ENCODE measurements around the gene ACY1. TPM values are rescaled to one million over a fixed set of nuclear protein-coding genes. Genes with fewer than 3 reads are reported as not detected.

Gene ACY1
- total and polyA plus RNA-seq, 2 donors (not counting 3 experiments of a cell fraction or from before 2014, with no cell fraction given), result 13.4 to 32.9 TPM

GRCh38 chr3:51937611-51938450 is 45.5 kb upstream of the ACY1 start:
- FAIRE-seq, result no peak
- ChIA-PET CTCF (no interaction called here), POLR2A (interaction anchor here (0.6 kb wide), 1 partner anchor 407 kb away, joined by 4 read pairs; no protein-coding TSS in a partner anchor)
- DNase-seq (ENCODE audit: low read depth, low spot score), result no peak
- Histone ChIP-seq H3K27ac (ENCODE audit: insufficient read depth, low read depth, low read length) (no peak overlapping the region), H2AFZ (ENCODE audit: low read depth, low read length) (no peak overlapping the region), H3K9ac (replicated peaks; ENCODE audit: extremely low read depth, insufficient read depth, low read length) (no peak overlapping the region), H4K20me1 (replicated peaks; ENCODE audit: control insufficient read depth, extremely low read depth, insufficient read depth, low read length) (no peaks in the 10 kb centered on the region), H3K4me1 (ENCODE audit: control insufficient read depth, extremely low read depth, insufficient read depth, low read length) (peaks cover 17% of the 10 kb centered on the region), H3K36me3 (ENCODE audit: control insufficient read depth in 2 of 2, extremely low read depth in 1 of 2, insufficient read depth in 2 of 2, low read length in 2 of 2) (peaks cover 0 to 38% of the 10 kb centered on the region in 2 experiments), H3K27me3 (ENCODE audit: control insufficient read depth in 2 of 2, insufficient read depth in 2 of 2, low read length in 2 of 2) (no peaks in the 10 kb centered on the region), H3K4me3 (replicated peaks in 1 of 3; ENCODE audit: insufficient read depth in 1 of 3, low read depth in 1 of 3, low read length in 3 of 3) (no peak overlapping the region), H3K9me1 (replicated peaks; ENCODE audit: control insufficient read depth, extremely low read depth, insufficient read depth, low read length) (no peaks in the 10 kb centered on the region), H3K79me2 (ENCODE audit: control insufficient read depth, insufficient read depth, low read length) (peaks cover 16% of the 10 kb centered on the region), H3K9me3 (replicated peaks; ENCODE audit: control insufficient read depth, insufficient read depth, low read length) (no peaks in the 10 kb centered on the region), H3K4me2 (ENCODE audit: insufficient read depth, low read length) (no peak overlapping the region)
- TF ChIP-seq POLR2A (IDR thresholded peaks at IDR 0.05; ENCODE audit: low read depth, low read length) (no peak), MYC (IDR thresholded peaks at IDR 0.05; ENCODE audit: low read depth, low read length) (no peak), CTCF (IDR thresholded peaks at IDR 0.05; ENCODE audit: extremely low read depth in 1 of 2, insufficient read depth in 1 of 2, low read depth in 1 of 2, low read length in 2 of 2) (no peak), FOS (IDR thresholded peaks at IDR 0.05; ENCODE audit: borderline replicate concordance, insufficient read depth, low read length) (no peak), GATA2 (IDR thresholded peaks at IDR 0.05; ENCODE audit: insufficient read depth, insufficient read length, low read depth, low read length) (no peak), POLR2AphosphoS5 (IDR thresholded peaks at IDR 0.05; ENCODE audit: insufficient read depth, low read depth, low read length) (no peak), EZH2 (IDR thresholded peaks at IDR 0.05; ENCODE audit: borderline replicate concordance, low read depth, low read length, severe bottlenecking) (no peak), JUN (IDR thresholded peaks at IDR 0.05; ENCODE audit: borderline replicate concordance, insufficient read depth, insufficient read length, low read depth) (no peak)
- TF ChIP-seq, protein P1, sequence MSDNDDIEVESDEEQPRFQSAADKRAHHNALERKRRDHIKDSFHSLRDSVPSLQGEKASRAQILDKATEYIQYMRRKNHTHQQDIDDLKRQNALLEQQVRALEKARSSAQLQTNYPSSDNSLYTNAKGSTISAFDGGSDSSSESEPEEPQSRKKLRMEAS (IDR thresholded peaks at IDR 0.05; ENCODE audit: insufficient read depth, insufficient read length), result no peak
- no TSS peak for BruUV-seq (replicated peaks)
- intact Hi-C loops (cut with micrococcal nuclease), result no loop called here
- dilution Hi-C loops (cut with MboI; ENCODE audit: extremely low pct_ligation_motif_present, low sequenced_read_pairs), result no loop called here

All from endothelial cell of umbilical vein (primary cell).